Activated effector memory CD4-positive, alpha-beta T cell treated with Interleukin-2 at 50 U/mL for 16 hours (primary cell): ENCODE data around the gene ABLIM2.

Experiments used
- DNase-seq: peaks from one replicate; pipeline ENCODE4 v3.0.0-alpha.2; 2020

Gene ABLIM2

DNA sequence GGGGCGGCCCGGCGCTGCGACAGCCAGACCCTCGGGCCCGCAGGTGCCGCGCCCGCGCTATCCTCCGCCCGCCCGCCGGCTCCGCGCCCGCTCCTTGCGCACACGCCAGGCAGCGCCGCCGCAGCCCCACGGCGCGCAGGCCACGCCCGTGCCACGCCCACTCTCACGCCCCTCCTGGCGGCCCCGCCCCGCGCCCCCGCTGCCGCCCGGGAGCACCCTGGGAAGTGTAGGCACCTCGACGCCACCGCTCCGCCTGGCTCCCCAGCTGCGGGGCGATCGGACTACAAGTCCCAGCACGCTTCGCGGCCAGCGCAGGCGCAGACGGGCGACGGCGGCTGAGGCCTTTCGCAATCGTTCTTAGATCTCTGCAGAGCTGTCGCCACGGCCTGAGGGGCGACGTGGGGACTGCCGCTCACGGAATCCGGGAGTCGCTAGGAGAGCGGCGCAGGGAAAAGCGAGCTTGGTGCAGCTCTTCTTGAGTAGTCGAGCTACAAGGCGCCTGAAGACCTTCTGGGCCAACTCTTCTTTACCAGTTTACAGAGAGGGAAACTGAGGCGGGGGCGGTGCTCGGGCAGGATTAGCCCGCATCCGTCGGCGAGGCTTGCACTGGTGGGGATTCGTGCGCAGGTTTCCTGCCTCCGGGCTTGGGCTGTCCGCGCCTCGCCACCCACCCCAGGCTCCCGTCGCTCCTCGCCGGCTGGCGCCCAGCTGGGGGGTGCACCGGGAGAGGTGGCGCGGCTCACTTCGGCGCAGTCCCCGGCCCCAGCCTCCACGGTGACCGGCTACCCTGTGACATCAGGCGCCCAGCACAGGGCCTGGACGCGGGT, at the start of gene ABLIM2:
Gene ABLIM2, minus strand, starts transcription at position 104 of the 827 bp plus-strand sequence. CDS start 124 bp downstream, outside the sequence.
- DNase-seq: peak; percentile 99

DNA sequence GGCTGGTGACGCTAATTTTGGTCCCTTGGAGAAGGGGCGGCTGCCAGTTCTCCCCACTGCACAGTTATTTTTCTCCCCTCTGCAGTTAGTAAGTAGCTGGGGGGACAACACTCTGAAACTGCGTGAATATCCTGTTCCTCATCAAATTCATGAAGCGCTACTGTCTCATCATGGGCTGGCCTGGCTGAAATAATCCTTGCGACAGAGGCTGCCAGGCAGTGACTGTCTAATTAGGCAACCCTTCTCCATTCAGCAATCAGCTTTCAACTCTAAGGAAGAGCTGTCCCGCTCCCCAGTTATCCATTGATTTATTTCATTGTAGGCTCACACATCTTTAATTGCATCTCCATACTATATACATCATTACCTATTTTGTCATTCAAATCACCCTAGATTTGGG, 48.7 kb upstream of the ABLIM2 start:
- DNase-seq: no peak

DNA sequence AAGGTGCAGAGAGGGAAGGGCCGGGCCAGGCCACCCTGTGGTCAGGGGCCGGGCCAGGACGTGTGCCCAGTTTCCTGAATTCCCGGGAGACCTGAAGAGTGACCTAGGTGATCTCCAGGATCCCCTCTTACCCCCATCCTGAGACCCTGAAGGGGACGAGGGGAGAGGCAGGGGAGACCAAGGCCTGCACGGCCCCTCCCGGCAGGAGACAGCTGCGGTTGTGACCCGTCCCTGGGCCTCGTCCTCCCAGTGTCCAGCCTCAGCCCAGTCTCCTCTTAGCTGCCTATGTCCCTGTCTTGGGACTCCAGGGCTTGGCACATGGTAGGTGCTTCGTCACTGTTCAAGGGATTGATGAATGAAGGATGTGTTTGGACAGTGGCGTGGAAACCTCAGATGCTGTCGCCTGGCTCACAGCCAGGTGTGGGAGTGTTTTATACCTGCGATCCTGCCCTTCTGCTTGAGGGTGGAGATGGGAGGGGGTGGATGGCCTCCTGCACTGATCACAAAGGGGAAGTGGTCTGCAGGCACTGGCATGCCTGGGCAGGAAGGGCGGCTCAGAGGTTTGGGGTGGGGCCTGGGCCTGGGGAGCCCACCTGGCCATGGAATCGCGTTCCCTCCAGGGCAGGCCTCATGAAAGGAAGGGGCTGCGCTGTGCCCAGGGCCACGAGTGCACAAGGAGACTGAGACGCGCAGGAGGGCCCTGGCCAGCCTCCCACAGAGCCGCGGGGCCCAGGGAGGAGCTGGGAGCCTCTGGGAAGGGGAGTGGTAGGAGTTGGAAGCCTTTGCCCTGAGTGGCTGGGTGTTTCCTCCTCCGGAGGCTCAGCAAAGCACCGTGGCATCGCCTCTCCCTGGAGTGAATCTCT, 47.4 kb upstream of the ABLIM2 start:
- DNase-seq: no peak

DNA sequence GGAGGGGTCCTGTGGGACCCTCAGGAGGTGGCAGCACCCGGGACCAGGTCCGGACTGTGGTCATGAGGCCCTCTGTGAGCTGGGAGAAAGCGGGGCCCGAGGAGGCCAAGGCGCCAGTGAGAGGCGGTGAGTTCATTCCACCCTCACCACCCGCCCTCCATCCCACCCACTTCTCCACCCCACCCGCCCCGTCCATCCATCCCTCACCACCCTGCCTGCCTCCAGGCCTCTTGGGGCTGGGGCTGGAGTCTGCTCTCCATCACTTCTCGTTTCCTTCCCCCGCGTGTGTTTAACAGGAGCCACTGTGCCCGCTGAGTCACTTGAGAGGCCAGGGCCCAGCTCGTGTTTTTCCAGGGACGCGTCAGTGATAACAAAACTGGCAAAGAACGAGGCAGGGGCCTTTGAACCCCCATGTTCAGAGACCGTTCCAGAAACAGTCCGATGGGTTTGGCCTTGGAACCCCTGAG, 46.7 kb upstream of the ABLIM2 start:
- DNase-seq: no peak

DNA sequence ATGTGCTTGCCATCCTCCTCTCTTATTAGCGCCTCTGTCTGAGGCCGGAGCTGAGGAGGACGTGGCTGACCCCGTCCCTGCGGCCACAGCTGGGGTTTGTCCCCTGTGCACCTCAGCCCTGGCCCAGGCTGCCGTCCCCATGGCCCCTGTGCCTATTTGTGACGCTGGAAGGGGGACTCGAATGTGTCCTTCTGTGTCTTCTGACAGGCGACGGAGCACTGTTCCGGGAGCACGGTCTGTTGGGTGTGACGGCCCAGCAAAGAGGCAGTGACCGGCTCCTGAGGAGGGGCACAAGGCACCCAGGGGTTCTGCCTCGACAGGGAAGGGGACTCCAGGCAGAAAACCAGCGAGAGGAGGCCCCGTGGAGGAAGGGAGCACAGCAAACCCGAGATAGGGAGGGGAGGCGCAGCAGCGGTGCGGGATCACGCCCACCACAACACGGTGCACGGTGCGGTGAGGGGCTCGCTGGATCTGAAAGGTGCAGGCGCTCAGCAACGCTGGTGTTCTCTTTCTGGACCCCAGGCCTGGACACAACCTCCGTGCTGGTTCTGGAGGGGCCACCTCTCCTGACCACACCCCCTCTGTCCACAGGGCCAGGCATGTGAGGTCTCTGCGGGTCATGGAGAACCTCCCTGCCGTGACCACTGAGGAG, 46.1 kb upstream of the ABLIM2 start:
- DNase-seq: no peak

DNA sequence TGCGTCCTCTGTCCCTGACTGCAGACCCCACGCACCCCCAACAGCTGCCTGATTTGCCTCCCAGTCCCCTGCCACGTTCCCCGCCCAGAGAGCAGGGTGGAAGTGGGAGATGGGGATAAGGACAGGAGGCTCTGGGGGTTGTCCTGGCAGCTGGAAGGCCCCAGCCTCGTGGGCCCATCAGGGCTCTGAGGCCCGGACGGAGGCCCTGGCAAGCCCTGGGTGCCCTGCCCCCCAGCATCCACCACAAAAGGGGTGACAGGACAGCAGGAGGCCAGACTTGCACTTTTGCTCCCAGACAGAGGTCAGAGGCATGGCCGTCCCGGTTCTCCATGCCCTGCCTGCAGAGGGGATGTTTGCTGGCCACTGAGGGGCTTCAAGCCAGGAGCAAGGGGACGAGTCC, 45.2 kb upstream of the ABLIM2 start:
- DNase-seq: no peak

DNA sequence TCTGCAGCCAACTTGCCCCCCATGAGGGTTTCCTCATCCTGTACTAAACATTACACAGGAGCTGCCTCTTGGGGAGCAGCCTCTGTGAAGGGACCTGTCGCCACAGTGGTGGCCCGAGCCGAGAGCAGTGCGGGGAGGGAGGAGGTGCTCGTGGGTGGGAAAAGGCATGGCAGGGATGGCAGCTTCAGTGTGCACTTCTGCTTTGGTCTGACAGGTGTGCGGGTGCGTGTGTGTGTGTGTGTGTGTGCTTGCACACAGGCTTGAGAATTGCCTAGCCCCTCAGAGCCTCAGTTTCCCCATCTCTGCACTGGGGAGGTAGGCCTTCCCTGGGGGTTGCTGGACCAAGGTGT, 44.4 kb upstream of the ABLIM2 start:
- DNase-seq: no peak

DNA sequence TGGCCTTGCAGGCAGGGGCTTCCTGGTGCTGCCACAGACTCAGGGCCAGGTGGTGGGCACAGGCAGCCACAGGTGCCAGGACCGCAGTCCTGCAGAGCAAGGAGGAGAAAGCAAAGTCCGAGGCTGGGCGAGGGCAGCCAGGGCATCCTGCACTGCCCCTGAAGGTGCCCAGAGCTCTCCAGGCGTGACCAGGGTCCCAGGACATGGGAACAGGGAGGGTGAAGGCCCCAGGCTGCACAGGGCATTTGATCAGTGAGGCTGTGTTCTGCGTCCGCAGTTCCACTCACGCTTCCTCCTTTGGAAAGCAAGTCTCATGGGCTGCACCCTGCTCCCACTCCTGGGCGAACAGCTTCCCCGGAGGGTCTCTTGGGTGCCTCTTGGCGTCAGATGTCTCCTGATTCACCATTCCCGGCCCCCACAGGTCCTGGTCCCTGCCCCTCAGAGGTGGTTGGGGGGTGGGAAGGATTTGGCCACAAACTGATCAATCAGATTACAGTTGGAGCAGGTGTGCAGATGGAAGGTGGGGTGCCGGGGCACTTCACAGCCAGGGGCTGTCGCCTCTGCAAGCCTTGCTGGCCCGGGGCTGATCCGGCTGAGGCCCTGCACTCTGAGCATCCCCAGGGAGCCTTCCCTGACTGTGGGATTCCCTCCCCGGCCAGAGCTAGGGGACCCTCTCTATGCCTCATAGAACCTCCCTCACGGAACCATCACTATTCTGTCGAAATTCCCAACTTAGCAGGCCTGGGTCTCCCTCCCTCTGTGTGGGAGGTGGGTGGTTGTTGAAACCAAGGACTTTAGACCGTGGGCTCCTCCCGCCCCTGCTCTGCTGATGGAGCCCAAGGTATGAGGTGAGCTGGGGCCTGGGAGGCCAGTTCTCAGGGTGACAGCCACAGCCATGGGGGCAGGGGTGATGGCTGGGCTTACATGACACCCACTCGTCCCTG, 43.8 kb upstream of the ABLIM2 start:
- no peak for DNase-seq

DNA sequence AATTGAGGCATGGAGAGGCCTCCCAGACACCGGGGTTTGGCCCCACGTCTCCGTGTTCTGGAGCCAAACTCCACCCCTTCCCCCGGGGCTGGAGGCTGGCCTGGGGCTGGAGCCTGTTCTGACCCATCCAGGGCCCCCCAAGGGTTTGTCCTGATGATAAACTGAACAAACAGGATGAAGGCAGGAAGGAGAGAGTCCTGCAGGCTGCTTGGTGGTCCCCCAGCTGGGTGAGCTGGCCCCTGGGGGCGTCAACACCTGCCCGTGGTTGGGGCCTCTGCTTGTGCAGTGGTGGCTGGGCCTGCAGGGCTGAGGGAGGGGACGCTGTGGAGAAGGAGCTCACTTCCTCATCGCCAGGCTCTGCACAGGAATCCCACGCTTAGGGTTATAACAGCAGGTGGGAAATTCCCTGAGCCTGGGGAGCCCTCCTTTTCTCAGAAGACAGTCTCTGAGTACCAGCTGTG, 42.7 kb upstream of the ABLIM2 start:
- DNase-seq: peak; percentile 25

DNA sequence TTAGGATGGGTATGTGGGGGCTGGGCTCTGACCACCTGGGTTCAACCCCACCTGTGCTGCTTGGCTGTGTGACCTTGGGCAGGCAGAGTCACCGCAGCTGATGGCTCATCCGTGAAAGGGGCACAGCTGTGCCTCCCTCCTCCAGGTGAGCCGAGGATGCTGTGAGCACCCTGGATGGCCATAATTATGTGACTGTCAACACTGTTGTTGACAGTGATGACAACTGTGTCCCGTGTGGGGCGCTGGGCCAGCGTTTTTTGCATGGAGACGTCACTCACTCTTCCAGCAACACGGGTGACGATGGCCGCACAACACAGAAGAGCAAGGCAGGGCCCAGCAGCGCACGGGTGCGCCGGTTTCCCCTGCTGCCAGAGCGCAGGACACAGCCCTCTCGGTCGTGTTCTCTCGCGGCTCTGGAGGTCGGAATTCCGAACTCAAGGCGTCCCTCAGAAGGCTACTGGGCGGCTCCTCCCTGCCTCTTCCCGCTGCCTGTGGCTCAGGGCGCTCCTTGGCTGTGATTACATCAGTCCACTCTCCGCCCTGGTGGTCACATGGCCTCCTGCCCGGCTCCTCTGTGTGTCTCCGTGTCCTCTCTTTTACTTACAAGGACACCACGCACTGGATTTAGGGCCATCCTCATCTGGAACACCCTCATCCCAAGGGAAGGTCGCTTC, 41.8 kb upstream of the ABLIM2 start:
- DNase-seq: peak; percentile 31

DNA sequence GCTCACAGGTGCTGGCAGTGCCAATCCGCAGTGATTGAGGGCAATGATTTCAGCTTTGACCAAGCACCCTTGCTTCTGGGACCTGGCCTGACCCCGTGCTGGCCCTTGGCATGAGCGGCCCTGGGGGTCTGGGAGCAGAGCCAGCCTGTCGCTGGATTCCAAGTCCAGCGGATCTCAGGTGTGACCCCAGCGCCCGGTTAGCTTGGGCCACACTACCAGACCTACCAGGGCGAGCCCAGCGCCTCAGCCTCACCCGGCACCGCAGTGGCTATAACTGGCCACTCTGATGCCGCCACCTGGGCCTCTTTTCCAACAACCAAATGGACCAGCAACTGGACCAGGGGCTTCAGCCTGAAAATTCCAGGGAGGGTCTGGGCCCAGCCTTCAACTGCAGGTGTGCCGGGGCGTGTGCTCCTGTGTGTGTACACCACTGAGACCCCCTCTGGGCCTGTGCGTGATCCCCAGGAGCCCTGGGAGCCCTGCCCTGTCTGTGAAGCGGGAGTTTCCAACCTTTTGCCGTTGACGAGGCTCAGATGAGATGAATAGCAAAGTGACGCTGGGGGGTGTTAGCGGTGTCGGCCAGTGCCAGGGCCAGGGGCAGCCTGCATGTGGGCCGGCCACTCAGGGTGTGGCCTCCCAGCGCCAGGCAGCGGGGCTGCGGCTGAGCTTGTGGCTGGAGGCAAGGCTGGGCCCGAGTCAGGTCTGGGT, 41.1 kb upstream of the ABLIM2 start:
- DNase-seq: no peak

DNA sequence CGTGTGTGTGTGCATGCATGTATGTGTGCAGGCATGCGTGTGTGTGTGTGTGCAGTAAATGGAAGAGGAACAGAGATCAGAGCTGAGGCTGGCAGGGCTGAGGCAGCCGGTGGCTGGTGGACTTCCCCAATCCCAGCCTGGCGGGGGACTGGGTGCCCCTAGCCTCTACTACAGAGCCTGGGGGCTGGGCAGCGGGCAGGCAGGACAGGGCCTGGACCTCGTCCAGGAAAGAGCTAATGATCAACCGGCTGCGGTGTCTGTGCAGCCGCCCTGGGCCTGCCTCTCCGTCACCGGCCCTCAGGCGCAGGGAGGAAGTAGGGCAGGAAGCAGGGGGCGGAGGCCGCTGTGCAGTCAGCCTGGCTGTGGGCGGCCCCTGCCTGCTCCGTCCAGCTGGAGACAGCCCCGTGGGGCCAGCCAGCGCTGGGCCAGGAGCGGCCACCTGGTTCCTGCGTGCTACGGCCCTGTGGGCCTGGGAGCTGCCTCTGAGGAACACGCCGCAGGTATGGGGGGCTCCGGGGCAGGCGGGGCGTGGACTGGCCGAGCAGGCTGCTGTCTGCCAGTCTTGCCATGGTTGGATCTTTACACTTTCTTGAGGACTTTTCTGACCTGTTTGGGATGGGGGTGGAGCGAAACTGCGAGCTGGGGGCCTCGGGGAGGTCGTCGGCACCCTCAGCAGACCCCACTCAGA, 40.4 kb upstream of the ABLIM2 start, which contains the start of gene SH3TC1:
Gene SH3TC1, plus strand, starts transcription at position 385 of the 688 bp plus-strand sequence. CDS start 5,905 bp downstream, outside the sequence.
- DNase-seq: peak; percentile 59

DNA sequence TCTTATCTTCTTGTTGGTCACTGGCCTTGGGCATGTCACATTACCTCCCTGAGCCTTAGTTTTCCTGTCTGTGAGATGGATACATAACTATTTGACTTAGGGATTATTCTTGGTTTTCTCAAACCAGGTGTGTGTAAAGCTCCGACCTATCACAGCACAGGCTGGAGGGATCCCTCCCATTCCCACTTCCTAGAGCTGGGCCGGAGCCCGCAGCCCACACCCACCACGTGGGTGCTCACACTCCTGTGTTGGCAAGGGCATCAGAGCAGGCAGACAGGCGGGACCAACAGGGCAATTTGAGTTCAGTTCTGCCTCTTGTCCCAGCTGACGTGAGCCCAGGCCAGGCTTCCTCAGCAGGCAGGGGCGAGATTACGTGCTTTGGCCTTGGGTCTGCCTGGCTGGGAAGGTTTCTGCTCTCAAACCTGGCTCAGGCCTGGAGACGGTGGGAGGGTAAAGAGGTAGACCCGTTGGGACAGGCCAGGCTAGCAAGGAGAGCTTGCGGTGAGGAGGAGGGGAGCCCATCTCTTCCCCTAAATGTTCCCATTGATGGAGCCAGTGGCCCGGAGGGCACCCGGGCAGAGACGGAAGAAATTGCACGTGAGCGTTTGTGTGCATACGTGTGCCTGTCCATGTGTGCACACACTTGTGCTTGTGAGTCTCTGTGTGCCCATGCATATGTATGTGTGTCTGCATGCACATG, 39.7 kb upstream of the ABLIM2 start:
- DNase-seq: no peak

DNA sequence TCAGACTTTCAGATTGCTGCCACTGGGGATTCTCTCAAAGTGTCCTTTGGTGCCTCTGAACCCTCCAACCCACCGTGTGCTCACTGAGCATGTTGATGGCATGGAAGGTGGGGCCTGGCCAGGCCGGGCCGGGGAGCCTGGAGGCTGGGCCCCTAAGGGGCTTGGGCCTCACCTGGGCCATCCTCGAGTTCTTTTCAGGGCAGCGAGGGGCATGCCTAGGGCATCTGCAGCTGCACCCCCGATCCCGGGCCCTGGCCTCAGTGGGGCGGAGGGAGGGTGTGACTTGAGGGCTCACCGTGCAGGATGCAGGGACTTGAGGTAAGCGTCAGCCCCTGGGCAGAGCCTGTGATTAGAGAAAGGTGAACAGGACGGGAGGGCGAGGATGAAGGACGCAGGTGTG, 38.9 kb upstream of the ABLIM2 start:
- DNase-seq: no peak

DNA sequence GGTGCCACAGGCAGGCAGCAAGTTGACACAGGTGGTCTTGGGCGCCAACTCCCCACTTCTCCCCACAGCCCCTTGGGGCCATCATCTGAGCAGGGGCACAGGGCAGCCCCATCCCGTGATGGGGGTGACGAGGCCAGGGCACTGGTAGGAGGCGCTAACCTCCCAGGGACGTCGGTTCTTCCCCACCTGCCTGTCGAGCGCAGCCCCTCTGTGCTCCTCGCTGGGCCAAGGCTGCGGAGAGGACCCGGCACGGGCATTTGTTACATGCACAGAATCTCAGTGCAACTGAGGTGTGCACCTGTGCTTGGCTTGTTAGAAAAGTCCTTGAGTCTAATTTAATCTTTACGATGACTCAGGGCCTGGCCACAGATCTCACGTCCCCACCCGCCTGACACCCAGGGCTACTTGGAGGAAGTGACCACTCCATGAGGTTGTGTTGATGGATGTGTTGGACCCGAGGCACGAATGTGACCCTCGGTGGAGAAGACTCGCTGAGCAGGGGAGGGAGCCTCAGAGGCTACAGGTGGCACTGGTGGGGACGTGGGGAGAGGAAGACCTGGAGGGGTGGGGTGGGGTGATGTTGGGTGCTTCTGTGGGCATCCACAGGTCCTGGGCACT, 37.3 kb upstream of the ABLIM2 start:
- no peak for DNase-seq

DNA sequence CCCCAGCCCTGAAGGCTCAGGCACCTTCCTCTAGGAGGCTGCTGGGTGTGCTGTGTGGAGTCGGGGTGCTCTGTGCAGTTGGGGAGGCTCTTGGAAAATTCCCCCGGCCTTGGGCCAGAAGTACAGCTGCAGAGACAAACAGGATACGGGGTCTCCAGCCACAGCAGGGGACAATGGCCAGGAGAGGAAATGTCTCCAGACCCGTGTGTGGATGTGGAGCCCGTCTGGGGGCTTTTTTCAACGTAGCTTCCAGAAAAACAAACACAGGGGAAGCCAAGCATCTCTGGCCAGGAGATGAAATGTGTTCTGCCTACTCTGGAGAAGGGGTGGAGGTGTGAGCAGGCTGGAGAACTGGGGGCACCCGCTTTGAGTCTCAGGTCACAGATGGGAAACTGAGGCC, 36.8 kb upstream of the ABLIM2 start:
- DNase-seq: no peak

DNA sequence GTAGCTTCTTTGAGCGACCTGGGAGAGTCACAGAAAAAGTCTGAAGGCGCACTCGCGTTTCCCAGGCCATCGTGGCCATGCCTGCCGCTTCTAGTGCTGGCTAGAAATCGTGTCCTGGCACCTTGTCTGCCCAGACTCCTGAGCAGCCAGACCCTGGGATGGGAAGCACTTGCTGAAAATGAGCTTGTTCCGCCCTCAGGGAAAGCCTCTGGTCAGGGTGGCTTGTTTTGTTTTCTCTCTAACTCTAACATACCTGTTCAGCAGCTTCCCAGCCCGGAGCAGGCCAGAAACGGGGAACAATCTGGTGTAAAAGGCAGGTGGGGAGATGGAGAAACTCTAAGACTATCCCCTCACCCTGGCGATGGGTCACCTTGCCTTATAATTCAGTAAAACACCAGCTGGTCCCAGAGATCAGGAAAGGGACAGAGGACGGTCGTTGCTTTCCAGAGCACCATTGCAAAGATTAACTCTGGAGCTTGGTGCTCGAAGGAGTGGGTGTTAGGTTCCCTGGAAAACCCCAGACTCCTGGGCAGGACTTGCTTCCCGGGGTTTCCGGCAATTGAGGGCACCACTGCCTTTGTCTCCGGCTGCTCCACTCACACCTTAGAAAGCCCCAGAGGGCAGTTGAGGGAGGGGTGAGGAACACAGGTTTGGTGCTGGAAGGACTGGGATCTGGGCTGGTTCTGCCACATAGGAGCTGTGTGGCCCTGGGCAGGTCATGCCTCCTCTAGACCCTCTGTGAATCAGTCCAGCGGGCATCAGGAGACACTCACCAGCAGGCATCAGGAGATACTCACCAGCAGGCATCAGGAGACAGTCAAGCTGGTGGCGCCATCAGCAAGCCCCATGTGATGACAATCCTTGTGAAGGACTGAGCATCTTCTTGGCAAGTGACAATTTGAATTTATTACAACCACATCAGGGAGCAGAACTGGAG, 36.0 kb upstream of the ABLIM2 start:
- no peak for DNase-seq
